Panc1 (cell line): Measurements from ENCODE around the gene HCN2.

Experiments used
- TF ChIP-seq, protein P1 (sequence below): fragments of 450-650 bp; IDR thresholded peaks from 2 replicates; pipeline ENCODE4 v1.5.1; 2017; ENCODE audit warnings: mild to moderate bottlenecking
- TF ChIP-seq, protein P2 (sequence below), 2 experiments: IDR thresholded peaks; 2 replicates each; pipeline ENCODE4 v1.6.1; 2011 to 2012; ENCODE audit warnings: low read depth in 2 of 2, control low read depth in 1 of 2, low read length in 1 of 2, mild to moderate bottlenecking in 1 of 2, moderate library complexity in 1 of 2; ENCODE audit not compliant: insufficient read depth in 1 of 2

DNA sequence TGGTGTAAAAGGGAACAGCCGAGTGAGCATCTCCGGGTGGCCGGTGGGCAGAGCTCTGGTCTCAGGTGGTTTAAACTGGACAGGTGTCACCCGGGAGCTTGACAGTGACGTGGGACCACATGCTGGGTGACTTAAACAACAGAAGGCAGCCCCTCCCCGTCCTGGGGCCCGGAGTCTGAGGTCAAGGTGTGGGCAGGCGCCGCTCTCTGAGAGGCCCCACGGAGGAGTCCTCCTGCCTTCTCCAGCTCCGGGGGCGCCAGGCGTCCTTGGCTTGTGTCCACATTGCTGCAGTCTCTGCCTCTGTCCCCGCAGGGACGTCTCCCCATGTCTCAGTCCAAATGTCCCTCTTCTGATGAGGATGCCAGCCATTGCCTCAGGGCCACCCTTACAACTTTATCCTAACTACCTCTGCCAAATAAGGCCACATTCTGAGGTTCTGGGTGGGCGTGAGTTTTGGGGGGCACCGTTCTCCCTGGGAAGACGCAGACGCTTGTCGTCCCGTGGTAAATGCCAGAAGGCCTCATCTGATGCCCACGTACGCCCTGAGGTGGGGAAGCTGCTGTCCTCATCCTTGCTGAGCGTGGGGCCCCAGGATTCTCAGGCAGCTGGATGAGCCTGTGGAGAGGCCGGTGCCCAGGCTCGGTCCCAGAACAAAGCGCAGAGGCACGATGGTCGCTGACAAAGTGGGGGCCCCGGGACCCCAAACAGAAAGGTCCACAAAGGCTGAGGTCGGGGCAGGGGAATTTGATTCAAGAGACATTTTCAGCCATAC is 32.9 kb upstream of the HCN2 start:
- TF ChIP-seq, protein P1, sequence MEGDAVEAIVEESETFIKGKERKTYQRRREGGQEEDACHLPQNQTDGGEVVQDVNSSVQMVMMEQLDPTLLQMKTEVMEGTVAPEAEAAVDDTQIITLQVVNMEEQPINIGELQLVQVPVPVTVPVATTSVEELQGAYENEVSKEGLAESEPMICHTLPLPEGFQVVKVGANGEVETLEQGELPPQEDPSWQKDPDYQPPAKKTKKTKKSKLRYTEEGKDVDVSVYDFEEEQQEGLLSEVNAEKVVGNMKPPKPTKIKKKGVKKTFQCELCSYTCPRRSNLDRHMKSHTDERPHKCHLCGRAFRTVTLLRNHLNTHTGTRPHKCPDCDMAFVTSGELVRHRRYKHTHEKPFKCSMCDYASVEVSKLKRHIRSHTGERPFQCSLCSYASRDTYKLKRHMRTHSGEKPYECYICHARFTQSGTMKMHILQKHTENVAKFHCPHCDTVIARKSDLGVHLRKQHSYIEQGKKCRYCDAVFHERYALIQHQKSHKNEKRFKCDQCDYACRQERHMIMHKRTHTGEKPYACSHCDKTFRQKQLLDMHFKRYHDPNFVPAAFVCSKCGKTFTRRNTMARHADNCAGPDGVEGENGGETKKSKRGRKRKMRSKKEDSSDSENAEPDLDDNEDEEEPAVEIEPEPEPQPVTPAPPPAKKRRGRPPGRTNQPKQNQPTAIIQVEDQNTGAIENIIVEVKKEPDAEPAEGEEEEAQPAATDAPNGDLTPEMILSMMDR, result no peak
- TF ChIP-seq, protein P2, sequence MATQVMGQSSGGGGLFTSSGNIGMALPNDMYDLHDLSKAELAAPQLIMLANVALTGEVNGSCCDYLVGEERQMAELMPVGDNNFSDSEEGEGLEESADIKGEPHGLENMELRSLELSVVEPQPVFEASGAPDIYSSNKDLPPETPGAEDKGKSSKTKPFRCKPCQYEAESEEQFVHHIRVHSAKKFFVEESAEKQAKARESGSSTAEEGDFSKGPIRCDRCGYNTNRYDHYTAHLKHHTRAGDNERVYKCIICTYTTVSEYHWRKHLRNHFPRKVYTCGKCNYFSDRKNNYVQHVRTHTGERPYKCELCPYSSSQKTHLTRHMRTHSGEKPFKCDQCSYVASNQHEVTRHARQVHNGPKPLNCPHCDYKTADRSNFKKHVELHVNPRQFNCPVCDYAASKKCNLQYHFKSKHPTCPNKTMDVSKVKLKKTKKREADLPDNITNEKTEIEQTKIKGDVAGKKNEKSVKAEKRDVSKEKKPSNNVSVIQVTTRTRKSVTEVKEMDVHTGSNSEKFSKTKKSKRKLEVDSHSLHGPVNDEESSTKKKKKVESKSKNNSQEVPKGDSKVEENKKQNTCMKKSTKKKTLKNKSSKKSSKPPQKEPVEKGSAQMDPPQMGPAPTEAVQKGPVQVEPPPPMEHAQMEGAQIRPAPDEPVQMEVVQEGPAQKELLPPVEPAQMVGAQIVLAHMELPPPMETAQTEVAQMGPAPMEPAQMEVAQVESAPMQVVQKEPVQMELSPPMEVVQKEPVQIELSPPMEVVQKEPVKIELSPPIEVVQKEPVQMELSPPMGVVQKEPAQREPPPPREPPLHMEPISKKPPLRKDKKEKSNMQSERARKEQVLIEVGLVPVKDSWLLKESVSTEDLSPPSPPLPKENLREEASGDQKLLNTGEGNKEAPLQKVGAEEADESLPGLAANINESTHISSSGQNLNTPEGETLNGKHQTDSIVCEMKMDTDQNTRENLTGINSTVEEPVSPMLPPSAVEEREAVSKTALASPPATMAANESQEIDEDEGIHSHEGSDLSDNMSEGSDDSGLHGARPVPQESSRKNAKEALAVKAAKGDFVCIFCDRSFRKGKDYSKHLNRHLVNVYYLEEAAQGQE (IDR thresholded peaks at IDR 0.05; ENCODE audit: insufficient read depth in 1 of 2, low read depth in 2 of 2, low read length in 1 of 2), result no peak
